Measurements from ENCODE around the gene OTOGL.

- TF ChIP-seq CTCF (conservative IDR thresholded peaks at IDR 0.05; ENCODE audit: low read depth, low read length) (no peak), EZH2 (IDR thresholded peaks at IDR 0.05; ENCODE audit: low read length, unreplicated experiment) (no peak)
These were observed 89.9 kb downstream of the OTOGL start for GRCh38 chr12:80189241-80189640.

Measured in PC-3 (cell line).